ENCODE data around the gene WDR20.

WDR20 gene

GRCh38 chr14:102213470-102213869, 73.8 kb downstream of the WDR20 start:
- Histone ChIP-seq H3K4me1 (ENCODE audit: insufficient read depth, low read length, poor library complexity, severe bottlenecking) (no peaks in the 10 kb centered on the region), H3K36me3 (ENCODE audit: insufficient read depth, low read length) (peaks cover 38% of the 10 kb centered on the region; the same call in 1 of the 2 replicates), H3K27me3 (ENCODE audit: insufficient read depth, low read length, poor library complexity, severe bottlenecking) (no peaks in the 10 kb centered on the region), H3K9ac (ENCODE audit: low read depth, low read length, poor library complexity, severe bottlenecking) (no peak overlapping the region), H3K9me2 (replicated peaks; ENCODE audit: low read depth, low read length) (no peaks in the 10 kb centered on the region), H4K20me1 (ENCODE audit: insufficient read depth, low read length, poor library complexity, severe bottlenecking) (no peaks in the 10 kb centered on the region), H2AFZ (ENCODE audit: low read length) (no peak overlapping the region), H3F3A (ENCODE audit: low read depth) (no peaks in the 10 kb centered on the region), H3K79me2 (ENCODE audit: insufficient read depth, low read length) (no peaks in the 10 kb centered on the region), H3K4me3 (ENCODE audit: low read length, poor library complexity, severe bottlenecking) (no peak overlapping the region), H3K9me3 (ENCODE audit: insufficient read depth, low read depth, low read length) (no peaks in the 10 kb centered on the region), H3K4me2 (ENCODE audit: low read depth, low read length, poor library complexity, severe bottlenecking) (no peak overlapping the region)
- no peak for TF ChIP-seq EZH2phosphoT487 (IDR thresholded peaks at IDR 0.05; ENCODE audit: borderline replicate concordance)
- TF ChIP-seq, protein P1, sequence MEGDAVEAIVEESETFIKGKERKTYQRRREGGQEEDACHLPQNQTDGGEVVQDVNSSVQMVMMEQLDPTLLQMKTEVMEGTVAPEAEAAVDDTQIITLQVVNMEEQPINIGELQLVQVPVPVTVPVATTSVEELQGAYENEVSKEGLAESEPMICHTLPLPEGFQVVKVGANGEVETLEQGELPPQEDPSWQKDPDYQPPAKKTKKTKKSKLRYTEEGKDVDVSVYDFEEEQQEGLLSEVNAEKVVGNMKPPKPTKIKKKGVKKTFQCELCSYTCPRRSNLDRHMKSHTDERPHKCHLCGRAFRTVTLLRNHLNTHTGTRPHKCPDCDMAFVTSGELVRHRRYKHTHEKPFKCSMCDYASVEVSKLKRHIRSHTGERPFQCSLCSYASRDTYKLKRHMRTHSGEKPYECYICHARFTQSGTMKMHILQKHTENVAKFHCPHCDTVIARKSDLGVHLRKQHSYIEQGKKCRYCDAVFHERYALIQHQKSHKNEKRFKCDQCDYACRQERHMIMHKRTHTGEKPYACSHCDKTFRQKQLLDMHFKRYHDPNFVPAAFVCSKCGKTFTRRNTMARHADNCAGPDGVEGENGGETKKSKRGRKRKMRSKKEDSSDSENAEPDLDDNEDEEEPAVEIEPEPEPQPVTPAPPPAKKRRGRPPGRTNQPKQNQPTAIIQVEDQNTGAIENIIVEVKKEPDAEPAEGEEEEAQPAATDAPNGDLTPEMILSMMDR (conservative IDR thresholded peaks at IDR 0.05; ENCODE audit: low read length), result no peak

- Histone ChIP-seq H3K36me3 (ENCODE audit: insufficient read depth, low read length) (peaks cover 31% of the 10 kb centered on the region; the same call in 1 of the 2 replicates), H3K9me2 (replicated peaks; ENCODE audit: low read depth, low read length) (no peaks in the 10 kb centered on the region), H3K27me3 (ENCODE audit: insufficient read depth, low read length, poor library complexity, severe bottlenecking) (no peaks in the 10 kb centered on the region)
These were observed 74.4 kb downstream of the WDR20 start for GRCh38 chr14:102213984-102214658.

GRCh38 chr14:102215071-102215470, 75.4 kb downstream of the WDR20 start:
- H3K27me3 ChIP-seq (ENCODE audit: insufficient read depth, low read length, poor library complexity, severe bottlenecking), result no peaks in the 10 kb centered on the region
- H3K9ac ChIP-seq (ENCODE audit: low read depth, low read length, poor library complexity, severe bottlenecking), result no peak overlapping the region
- H3K36me3 ChIP-seq (ENCODE audit: insufficient read depth, low read length), result peaks cover 22% of the 10 kb centered on the region; the same call in 1 of the 2 replicates
- no peaks in the 10 kb centered on the region for H3K9me2 ChIP-seq (replicated peaks; ENCODE audit: low read depth, low read length)
- H3K4me1 ChIP-seq (ENCODE audit: insufficient read depth, low read length, poor library complexity, severe bottlenecking), result no peaks in the 10 kb centered on the region
- TF ChIP-seq, protein P1 (conservative IDR thresholded peaks at IDR 0.05; ENCODE audit: low read length), result no peak
- no peak for TF ChIP-seq EZH2phosphoT487 (IDR thresholded peaks at IDR 0.05; ENCODE audit: borderline replicate concordance)
- no peak overlapping the region for H2AFZ ChIP-seq (ENCODE audit: low read length)
- H3K9me3 ChIP-seq (ENCODE audit: insufficient read depth, low read depth, low read length), result no peaks in the 10 kb centered on the region
- no peak overlapping the region for H3K4me3 ChIP-seq (ENCODE audit: low read length, poor library complexity, severe bottlenecking)
- no peaks in the 10 kb centered on the region for H3F3A ChIP-seq (ENCODE audit: low read depth)
- no peaks in the 10 kb centered on the region for H3K79me2 ChIP-seq (ENCODE audit: insufficient read depth, low read length)
- no peak overlapping the region for H3K4me2 ChIP-seq (ENCODE audit: low read depth, low read length, poor library complexity, severe bottlenecking)
- no peaks in the 10 kb centered on the region for H4K20me1 ChIP-seq (ENCODE audit: insufficient read depth, low read length, poor library complexity, severe bottlenecking)

More at GRCh38 chr14:102213984-102214658, 74.4 kb downstream of the WDR20 start:
- Histone ChIP-seq H3K4me2 (ENCODE audit: low read depth, low read length, poor library complexity, severe bottlenecking) (no peak overlapping the region), H3F3A (ENCODE audit: low read depth) (no peaks in the 10 kb centered on the region), H3K9me3 (ENCODE audit: insufficient read depth, low read depth, low read length) (no peaks in the 10 kb centered on the region), H3K79me2 (ENCODE audit: insufficient read depth, low read length) (no peaks in the 10 kb centered on the region), H3K4me3 (ENCODE audit: low read length, poor library complexity, severe bottlenecking) (no peak overlapping the region), H4K20me1 (ENCODE audit: insufficient read depth, low read length, poor library complexity, severe bottlenecking) (no peaks in the 10 kb centered on the region), H3K9ac (ENCODE audit: low read depth, low read length, poor library complexity, severe bottlenecking) (no peak overlapping the region), H2AFZ (ENCODE audit: low read length) (no peak overlapping the region), H3K4me1 (ENCODE audit: insufficient read depth, low read length, poor library complexity, severe bottlenecking) (no peaks in the 10 kb centered on the region)
- TF ChIP-seq, protein P1 (conservative IDR thresholded peaks at IDR 0.05; ENCODE audit: low read length), result peak; percentile 36
- no peak for TF ChIP-seq EZH2phosphoT487 (IDR thresholded peaks at IDR 0.05; ENCODE audit: borderline replicate concordance)

Data from Loucy (cell line).